HG02763 (cell line): ENCODE results near the gene MYRFL.

Experiments
- ATAC-seq: cut with Tn5 transposase; IDR thresholded peaks from one replicate; pipeline ENCODE4 v1.9.1; 2021; ENCODE audit warnings: mild to moderate bottlenecking, moderate library complexity; ENCODE audit not compliant: unreplicated experiment

Gene MYRFL

DNA sequence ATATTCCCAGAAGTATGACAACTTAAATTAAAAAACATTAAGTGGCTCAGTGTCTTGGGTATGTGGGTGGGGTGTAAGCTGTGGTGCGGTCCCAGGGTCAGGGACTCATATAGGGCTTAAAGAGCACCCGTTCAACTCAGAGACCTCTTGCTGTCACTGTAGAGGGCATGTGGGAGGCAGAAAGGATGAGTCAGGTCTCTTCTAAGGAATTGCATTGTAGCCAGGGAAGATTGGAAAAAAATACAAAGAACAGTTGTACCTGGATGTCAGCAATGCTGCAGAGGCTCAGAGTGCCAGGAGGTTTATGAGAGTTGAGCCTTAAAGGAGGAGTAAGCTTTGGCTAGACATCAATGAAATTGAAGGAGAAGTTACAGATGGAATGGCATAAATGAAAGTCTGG lies 104.1 kb downstream of the MYRFL start:
- ATAC-seq: no peak

DNA sequence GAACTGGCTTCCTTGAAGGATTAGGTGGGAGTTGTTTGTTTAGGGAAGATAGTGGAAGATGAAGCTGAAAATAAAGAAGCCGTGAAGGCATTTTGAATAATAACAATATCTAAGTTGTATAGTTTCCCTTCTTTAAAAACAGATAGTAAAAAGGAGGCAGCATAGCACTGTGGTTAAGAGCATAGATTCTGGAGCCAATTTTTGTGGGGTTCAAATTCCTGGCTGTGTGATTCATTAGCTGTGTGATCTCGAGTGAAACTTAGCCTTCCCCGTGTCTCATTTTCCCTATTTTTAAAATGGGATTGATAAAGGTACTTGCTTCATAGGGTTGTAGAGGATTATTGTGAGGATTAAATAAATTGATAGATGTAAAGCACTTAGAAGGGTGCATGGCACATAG lies 104.5 kb downstream of the MYRFL start:
- no peak for ATAC-seq

DNA sequence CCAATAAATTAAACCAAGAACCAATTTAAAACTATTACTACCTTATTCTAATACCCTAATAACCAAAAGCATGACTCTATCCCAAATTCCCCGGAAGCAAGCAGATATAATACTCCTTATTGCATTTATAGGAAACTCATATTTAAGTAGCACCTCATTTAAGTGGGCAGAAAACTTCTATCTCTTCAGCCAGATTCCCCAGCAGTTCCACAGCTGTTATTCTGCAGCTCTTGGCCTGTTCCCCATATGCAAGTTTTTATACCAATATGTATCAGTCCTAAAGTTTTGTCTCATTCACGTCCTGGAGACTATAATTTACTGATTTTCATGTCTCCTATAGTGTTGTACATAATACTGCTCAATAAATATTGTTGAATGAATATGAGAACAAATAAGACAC lies 106.5 kb downstream of the MYRFL start:
- ATAC-seq: no peak

DNA sequence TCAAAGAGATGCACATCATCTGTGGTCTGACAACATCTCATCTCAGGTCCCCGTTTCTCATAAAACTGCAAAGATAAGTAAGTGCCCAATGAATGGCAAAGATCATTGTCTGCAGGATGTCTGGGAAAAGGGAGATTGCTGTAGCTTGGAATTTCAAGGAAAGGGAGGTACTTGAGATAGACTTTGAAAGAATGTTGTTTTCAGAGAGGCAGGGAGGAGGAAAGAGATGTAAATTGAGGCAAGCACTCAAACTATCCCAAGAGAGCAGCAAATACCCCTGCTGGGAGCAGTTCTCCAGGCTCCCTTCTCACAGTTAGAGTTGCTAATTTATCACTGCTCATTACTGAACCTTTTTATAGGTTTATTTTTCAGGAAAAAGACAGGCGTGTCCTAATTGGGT lies 107.1 kb downstream of the MYRFL start:
- no peak for ATAC-seq

DNA sequence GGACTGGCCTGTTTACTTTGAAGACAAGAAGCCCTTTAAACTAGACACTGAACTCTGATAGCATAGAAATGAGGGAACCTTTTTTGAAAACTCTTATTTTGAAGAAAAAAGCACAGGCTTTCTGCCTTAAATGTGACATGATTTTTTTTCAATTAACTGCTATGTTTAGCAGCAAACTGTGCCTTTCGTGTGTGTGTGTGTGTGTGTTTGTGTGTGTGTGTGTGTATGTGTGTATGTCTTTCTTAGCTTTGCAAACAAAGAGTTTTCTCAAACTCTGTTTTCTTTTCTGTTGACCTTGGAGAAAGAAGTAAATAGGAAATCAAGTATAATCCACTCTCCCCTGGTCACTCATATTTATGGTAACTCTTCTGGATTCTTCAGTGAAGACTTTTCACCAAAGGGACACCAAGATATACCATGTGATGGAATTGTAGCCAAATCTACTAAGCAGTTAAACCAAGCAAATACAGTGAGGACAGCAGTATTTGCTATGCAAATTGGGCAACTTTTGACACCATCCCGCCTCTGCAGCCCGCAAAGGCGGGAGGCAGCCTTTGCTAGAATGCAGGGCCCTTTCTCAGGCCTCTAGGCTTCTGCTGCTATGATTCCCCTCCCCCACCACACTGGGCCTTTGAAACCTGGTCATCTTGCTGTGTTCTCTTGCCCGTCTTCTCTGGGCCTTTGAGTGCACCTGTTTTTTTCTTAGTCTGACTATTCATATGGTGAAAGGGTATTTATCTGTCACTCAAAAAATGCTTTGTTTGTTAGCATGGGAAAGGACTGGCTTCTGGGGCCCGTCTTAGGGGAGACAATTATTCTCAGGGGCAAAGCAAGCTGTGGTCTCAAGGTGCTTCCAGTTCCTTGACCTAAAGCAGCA lies 107.9 kb downstream of the MYRFL start:
- no peak for ATAC-seq

DNA sequence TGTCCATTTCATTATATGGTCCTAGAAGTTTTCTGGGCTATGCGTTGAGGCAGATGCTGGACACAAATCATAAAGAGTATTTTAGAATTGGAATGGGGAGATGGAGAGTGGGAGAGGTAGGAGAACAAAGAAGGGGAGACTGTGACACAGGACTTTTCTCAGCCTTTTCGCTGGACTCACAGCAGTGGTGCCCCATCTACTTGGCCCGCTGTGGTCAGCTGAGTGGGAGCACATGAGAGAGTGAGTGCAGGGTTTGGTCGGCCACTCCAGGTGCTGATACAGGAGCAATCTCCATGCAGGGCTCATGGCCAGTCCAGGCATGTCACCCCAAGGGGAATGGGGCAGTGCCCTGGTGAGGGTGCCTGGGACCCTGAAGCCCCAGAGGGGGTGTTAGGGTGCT lies 109.0 kb downstream of the MYRFL start:
- ATAC-seq: no peak

DNA sequence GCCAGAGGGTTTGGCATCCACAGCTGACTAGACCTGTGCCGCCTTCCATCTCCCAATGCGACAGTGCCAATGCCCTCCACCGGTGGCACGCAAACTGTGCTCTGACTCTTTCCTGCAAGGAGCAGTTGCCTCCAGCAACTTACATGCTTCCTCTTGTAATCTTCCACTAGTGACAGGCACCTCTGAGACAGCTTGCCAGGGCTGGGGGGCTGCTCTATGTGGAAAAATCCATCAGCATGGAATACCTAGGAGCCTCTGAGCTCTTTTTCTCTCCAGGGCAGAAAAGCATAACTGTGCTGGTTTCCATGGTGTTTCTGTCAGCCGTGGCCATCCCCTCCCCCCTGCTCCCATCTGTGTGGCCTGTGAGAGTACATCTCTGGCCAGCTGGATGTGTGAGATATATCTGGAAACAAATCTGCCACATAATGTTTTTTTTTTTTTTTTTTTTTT lies 110.6 kb downstream of the MYRFL start:
- no peak for ATAC-seq

DNA sequence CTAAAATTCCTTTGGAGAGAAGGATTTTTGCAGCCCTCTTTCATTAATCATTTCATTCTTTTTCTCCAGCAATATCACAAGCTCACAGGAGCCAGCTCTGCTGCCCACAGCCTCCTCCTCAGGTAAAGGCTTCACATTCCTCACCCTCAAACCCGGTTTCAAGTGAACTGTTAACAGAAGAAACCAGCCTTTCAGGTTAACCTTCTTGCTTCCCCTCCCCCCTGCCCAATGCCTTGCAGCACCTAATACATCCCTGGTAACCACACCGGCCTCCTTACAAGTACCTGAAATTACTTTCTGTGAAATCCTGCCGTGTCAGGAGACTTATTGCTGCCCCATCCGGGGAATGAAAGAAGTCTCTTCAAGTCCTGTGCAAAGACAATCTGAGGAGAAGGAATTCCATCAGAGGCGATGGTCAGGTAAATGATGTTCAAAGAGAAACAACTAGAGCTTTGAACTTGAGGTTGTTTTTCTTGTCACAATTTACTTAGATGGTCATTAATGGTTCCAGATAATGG lies 111.2 kb downstream of the MYRFL start:
- ATAC-seq: no peak

DNA sequence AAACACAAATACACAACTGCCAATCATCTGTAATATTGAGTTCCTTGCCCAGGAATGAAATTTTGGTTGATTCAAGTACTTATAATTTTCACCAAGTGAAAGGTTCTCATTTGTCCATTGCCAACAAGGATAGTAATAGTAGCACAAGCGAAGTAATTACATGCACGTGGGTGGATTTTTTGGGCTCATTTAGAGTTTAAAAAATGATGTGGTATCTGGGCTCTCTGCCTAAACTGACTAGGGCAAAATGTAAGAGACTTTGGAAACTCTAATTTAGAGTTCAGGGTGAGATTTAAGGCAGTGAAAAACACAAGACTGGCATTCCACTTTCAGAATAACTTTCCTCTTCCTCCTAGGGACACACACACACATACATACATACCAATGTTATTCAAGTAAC lies 111.7 kb downstream of the MYRFL start:
- ATAC-seq: no peak

DNA sequence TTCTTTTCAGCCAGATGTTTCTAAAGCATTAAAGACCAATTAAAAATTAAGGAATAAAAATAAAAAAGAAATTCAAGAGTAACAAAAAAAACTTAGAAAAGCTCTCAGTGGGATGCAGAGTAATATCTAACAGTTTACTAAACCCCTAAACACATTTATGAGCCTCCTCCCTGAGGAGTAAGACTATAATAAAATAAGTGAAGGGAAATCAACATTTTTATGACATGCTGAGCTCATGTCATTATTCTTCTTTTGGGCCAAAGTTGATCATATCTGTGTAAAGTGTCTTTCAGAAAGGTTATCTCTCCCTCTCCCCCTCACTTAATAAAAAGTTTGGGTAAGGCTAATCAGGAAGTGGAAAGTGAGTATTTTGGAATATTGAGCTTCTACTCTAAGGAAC lies 122.1 kb downstream of the MYRFL start:
- ATAC-seq: no peak

DNA sequence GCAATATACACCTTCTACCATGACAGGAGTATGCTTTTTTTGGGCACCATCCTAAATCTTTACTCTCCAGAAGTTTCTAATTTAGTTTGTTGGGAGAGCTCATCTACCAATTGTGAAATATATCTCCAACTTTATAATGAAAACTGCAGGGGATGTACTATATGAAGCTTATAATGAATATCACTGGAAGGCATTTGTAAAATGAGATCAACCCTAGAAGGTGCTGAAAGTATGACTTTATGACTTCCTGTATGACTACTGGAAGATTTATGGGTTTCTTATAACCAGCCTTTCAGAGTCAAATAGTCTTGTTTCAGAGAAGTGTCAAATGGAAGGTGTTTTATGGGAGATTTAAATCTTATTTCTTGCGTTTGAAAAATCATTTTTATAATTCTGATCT lies 122.9 kb downstream of the MYRFL start:
- no peak for ATAC-seq

DNA sequence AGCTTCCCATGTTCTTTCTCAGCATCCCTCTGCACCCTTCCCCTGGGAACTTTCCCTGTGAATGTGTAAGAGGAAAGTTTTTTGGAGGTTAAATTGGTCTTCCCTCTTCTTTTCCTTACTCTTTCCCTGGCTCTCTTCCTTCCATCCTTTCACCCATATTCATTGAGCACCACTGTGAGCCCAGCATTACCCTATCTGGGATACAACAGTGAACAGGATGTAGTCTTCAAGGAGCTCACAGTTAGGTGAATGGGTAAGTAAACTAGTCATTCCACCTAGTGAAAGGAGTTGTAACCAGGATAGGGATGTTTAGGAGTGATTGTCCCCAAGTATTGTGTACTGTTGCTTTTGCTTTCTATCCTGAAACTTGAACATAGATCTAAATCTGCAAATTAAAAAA lies 123.8 kb downstream of the MYRFL start:
- no peak for ATAC-seq

DNA sequence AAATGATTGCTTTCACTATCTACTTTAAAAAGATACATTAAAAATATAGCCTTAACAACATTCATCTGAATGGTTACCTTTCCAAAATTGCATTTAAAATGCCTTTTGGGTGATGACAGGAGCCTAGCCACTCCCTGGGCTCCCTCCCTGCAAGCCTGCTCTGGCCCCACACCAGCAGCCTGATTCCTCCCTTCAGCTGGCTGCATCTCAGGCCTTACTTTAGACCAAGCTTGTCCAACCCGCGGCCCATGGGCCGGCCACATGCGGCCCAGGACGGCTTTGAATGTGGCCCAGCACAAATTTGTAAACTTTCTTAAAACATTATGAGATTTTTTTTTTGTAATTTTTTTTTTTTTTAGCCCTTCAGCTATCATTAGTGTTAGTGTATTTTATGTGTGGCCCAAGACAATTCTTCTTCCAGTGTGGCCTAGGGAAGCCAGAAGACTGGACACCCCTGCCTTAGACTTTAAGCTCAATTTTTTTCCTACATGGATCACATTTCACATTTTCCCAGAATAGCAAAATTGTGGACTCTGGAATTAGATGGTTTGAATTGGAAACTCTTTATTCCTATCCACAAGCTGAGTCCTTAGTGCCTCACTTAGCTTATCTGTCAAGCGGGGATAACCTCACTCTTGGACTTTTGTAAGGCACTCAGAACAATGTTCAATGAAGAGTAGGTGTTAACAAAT lies 124.4 kb downstream of the MYRFL start:
- ATAC-seq: no peak

DNA sequence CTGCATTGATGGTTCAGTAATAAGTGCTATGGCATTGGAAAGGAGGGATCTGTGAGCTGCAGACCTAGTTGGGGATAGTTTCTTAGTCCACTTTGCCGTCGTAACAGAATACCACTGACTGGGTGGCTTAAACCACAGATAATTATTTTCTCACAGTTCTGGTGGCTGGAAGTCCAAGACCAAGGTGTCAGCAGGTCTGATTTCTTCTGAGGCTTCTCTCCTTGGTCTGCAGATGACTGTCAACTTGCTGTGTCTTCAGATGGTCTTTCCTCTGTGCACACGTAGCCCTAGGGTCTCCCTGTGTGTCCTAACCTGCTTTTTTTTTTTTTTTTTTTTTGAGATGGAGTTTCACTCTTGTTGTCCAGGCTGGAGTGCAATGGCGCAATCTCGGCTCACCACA lies 126.1 kb downstream of the MYRFL start:
- no peak for ATAC-seq

DNA sequence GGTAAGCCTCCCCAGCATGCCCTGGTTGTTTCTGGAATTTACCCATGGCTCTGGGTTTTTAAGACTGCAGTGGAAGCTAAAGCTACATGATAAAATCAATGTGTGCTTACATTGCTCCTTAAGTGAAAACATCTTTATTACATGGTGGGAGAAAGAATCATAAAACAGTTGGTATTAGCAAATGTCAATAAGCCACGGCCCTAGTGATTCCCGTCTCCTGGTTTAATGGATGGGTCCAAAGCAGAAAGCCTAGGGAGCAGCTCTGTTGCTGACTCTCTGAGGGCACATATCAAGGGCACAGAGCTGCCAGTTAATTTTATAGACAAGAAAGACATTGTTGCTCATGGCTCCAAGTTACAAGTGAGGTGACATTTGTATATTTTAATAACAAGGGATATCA lies 127.9 kb downstream of the MYRFL start:
- ATAC-seq: no peak

DNA sequence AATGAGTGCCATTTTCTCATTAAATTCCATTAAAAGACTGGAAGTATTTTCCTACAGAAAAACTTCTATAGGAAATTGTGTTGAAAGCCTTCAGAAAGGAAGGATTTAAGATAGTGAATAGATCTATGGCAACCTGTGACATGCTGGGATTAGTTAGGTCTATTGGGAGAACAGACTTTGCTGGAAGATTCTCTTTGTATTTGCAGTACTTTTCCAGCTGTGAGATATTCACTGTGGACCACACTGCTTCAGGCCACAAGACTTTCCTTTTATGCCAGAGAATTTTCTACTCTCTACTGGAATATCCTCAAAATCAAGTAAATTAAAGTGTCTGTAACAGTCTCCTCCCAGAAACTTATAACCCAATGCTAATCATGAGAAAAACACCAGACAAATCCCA lies 136.2 kb downstream of the MYRFL start:
- ATAC-seq: no peak

DNA sequence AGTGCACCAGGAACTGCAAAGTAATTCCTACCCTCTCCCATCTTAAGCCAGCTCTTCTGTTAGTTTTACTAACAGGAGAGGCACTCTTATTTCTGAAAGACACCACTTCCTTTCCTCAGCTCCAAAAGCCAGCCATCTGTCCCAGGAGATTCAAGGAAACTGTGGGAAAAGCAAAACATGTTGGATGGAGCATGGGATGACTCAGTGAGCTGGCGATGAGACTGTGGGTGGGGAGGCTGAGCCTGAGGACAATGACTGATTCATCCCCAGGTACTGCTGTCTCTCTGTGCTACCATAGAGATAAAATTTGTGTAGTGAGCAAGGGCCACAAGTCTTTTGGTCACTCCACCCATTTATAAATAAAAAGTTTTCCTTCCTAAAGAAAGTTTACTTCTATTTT lies 141.4 kb downstream of the MYRFL start:
- ATAC-seq: no peak

DNA sequence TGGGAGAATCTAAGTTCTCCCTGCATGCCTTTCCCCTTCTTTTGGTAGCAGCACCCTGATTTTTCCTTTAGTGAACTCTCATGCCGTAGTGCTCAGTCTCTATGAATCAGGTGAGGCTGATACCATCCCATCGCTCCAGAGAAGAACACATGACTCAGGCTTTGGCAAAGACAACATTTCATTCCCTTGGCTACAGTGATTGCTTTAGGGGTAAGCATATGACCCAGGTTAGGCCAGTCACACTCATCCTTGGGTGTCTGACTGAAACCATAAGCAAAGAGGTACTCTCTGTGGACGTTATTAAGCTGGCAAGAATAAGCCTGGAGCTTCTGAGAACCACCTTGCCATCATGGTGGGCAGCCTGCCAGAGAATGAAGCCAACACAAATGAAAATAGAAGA lies 141.8 kb downstream of the MYRFL start:
- no peak for ATAC-seq

DNA sequence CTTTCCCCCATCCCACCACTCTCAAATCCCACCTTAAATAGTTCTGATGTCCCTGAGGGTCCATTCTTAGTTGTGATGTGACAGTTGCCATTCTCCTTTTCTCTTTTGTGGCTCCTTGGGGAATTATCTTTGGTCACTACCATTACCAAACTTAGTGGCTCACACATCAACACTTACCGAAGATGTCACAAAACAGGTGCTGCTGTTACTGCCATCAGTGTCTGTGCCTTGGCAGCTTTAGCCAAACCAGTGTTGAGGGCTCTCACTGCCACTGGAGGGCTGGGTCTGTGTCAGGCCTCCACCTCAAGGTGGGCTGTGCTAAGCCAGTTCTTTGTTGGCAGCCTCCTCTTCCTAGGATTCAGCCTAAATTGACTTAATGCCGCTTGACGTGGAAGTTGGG lies 144.0 kb downstream of the MYRFL start:
- no peak for ATAC-seq

DNA sequence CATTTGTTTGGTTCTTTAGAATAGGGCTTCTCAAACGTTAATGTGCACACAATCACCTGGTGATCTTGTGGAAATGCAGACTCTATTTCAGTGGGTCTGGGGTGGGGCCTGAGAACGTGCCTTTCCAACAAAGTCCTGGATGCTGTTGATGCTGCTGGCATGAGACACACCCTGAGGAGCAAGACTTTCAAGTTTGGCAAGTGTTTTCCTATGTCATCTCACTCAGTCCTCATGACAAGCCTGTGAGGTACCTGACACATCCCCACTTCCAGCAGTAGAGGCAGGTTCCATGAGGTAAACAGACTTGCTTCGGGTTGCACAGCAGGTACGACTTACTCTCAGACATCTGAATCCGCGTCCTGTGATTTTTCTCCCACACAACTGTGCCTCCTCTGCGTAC lies 147.1 kb downstream of the MYRFL start:
- ATAC-seq: no peak

DNA sequence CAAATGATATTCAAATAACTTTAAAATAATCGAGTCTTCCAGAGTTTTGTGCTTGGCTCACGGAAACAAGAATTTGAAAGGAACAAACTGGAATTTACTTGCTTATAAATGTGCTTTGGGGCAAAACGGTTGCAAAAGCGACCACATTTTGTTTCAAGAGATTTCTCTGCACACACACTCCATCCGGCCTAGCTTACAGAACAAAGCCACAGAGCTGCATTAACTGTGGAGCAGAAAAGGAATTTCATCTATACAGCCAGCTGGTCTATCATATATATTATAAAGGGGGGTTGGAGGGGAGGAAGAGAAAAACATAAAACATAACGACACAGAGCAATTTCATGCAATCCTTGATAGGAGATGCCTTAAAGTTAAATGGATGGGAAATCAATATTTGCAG lies 153.0 kb downstream of the MYRFL start:
- ATAC-seq: no peak

DNA sequence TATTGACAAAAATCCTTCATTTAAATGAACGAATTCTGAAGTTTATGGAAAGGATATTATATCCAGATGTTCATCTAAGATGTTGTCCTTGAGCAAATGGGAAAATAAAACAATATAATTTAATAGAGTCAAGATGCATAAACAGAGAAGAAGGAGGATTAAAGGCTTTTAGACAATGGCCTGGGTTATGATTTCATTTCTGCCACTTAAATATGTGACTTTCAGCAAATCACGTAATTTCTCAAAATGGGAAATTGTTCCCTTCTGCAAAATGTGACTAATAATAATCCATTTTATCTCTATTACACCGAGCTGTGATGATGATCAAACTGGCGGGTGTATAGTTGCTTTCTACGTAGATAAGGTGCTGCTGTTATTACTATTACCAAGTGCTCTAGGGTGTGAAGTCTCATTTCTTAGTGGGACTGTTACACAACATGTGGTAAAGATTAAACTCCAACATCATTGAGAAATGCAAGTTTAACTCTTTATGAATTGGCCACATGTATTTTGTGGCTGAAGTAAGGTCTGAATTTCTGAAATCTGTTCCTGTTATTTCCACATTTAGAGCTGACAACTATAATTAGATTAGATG lies 157.0 kb downstream of the MYRFL start:
- no peak for ATAC-seq
